ENCODE results near the gene ZNF839. TPM values are rescaled to one million over a fixed set of nuclear protein-coding genes. Genes with fewer than 3 reads are reported as not detected.

The ZNF839 gene
- total RNA-seq, 1 experiment from 2014 or later = 10.8 TPM

GRCh38 chr14:102303664-102304063 lies 15.9 kb upstream of the ZNF839 start:
- Histone ChIP-seq H3K4me3 (ENCODE audit: low read depth in 2 of 2, low read length in 2 of 2) (peak overlapping the region; percentile 14 to 70; a peak in 2 of 4 replicates), H3K9me3 (ENCODE audit: control insufficient read depth, insufficient read depth, low read depth, low read length) (no peaks in the 10 kb centered on the region), H3K4me1 (ENCODE audit: control insufficient read depth, insufficient read depth, low read length) (peaks cover 3% of the 10 kb centered on the region; the same call in 1 of the 2 replicates), H3K36me3 (ENCODE audit: control insufficient read depth, insufficient read depth, low read length) (peaks cover 3% of the 10 kb centered on the region; the same call in 1 of the 2 replicates), H3K27me3 (ENCODE audit: control insufficient read depth, insufficient read depth, low read length) (no peaks in the 10 kb centered on the region), H3K27ac (ENCODE audit: low read length) (peak overlapping the region; percentile 46)
- in situ Hi-C loops (cut with HindIII; ENCODE audit: low pct_unique_long_range_greater_than_20kb, low sequenced_read_pairs) (loop anchor here (25.0 kb wide), 1 partner anchor 91 kb away; no protein-coding TSS in a partner anchor), intact Hi-C loops (cut with micrococcal nuclease; ENCODE audit: unreplicated experiment) (no loop called here)
- TF ChIP-seq, protein P1, sequence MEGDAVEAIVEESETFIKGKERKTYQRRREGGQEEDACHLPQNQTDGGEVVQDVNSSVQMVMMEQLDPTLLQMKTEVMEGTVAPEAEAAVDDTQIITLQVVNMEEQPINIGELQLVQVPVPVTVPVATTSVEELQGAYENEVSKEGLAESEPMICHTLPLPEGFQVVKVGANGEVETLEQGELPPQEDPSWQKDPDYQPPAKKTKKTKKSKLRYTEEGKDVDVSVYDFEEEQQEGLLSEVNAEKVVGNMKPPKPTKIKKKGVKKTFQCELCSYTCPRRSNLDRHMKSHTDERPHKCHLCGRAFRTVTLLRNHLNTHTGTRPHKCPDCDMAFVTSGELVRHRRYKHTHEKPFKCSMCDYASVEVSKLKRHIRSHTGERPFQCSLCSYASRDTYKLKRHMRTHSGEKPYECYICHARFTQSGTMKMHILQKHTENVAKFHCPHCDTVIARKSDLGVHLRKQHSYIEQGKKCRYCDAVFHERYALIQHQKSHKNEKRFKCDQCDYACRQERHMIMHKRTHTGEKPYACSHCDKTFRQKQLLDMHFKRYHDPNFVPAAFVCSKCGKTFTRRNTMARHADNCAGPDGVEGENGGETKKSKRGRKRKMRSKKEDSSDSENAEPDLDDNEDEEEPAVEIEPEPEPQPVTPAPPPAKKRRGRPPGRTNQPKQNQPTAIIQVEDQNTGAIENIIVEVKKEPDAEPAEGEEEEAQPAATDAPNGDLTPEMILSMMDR (IDR thresholded peaks at IDR 0.05) = no peak
- TF ChIP-seq TCF7L2 (IDR thresholded peaks at IDR 0.05; ENCODE audit: low read depth, low read length) (no peak), POLR2AphosphoS5 (IDR thresholded peaks at IDR 0.05; ENCODE audit: low read depth, low read length) (no peak), SIN3A (IDR thresholded peaks at IDR 0.05; ENCODE audit: borderline replicate concordance, insufficient read depth, low read depth, low read length) (no peak)
- TF ChIP-seq, protein P2, sequence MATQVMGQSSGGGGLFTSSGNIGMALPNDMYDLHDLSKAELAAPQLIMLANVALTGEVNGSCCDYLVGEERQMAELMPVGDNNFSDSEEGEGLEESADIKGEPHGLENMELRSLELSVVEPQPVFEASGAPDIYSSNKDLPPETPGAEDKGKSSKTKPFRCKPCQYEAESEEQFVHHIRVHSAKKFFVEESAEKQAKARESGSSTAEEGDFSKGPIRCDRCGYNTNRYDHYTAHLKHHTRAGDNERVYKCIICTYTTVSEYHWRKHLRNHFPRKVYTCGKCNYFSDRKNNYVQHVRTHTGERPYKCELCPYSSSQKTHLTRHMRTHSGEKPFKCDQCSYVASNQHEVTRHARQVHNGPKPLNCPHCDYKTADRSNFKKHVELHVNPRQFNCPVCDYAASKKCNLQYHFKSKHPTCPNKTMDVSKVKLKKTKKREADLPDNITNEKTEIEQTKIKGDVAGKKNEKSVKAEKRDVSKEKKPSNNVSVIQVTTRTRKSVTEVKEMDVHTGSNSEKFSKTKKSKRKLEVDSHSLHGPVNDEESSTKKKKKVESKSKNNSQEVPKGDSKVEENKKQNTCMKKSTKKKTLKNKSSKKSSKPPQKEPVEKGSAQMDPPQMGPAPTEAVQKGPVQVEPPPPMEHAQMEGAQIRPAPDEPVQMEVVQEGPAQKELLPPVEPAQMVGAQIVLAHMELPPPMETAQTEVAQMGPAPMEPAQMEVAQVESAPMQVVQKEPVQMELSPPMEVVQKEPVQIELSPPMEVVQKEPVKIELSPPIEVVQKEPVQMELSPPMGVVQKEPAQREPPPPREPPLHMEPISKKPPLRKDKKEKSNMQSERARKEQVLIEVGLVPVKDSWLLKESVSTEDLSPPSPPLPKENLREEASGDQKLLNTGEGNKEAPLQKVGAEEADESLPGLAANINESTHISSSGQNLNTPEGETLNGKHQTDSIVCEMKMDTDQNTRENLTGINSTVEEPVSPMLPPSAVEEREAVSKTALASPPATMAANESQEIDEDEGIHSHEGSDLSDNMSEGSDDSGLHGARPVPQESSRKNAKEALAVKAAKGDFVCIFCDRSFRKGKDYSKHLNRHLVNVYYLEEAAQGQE (IDR thresholded peaks at IDR 0.05; ENCODE audit: insufficient read depth in 1 of 2, low read depth in 2 of 2, low read length in 1 of 2) = no peak
- ChIA-PET POLR2A (interaction anchor here (1.8 kb wide), 1 partner anchor 8 kb away, joined by 10 read pairs; no protein-coding TSS in a partner anchor), CTCF (no interaction called here)
- DNase-seq (ENCODE audit: low read depth, low spot score) (no peak), ATAC-seq (no peak)
- BruUV-seq (replicated peaks) = no TSS peak

DNA sequence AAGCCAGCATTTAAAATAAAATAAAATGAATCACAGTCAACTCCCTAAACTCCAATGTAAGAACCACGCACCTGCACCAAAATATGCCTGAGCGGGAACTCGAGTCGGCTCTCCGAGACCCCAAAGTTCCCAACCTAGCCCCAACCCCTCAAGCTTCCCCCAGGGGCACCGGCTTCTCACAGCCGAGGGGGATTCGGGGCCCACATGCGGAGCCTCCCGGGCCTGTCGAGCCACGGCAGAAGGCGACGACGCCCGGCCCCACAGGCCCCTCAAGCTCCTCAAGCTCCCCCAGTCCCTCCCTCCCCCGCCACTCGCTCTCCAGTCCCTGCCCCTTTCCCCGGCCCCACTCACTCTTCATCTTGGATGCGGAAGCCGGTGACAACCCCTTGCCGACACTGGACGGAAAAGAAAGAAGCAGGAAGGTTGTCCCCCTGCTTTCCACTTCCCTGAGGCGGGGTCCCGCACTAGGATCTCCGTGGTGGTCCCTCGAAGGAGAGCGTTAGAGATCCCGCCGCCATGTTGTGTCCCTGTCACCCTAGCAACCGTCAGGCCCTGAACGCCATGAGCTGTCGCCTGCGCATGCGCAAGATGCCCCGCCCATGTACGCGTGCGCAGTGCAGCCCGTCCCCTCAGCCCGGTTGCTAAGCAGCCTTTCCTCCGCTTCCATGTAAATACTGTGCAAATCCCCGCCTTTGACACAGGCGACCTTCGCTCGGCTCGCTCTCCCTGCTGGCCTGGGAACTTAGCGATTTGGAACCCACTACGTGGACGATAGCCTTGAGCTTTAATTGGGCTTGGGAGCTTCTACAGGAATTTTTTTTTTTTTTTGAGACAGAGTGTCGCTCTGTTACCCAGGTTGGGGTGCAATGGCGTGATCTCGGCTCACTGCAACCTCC lies 14.7 kb upstream of the ZNF839 start, which contains the start of gene MOK:
MOK (minus strand) TSS at position 554 of the 896 bp plus-strand sequence; CDS start at position 358, 196 bp downstream.
- Histone ChIP-seq H3K27ac (ENCODE audit: low read length) (peak within 1 kb of the TSS; percentile 74), H3K36me3 (ENCODE audit: control insufficient read depth, insufficient read depth, low read length) (peaks cover 3% of the 10 kb centered on the region; the same call in 1 of the 2 replicates), H3K9me3 (ENCODE audit: control insufficient read depth, insufficient read depth, low read depth, low read length) (no peaks in the 10 kb centered on the region), H3K4me3 (ENCODE audit: low read depth in 2 of 2, low read length in 2 of 2) (peak within 1 kb of the TSS; percentile 70 to 82), H3K4me1 (ENCODE audit: control insufficient read depth, insufficient read depth, low read length) (peaks cover 3% of the 10 kb centered on the region; the same call in 1 of the 2 replicates), H3K27me3 (ENCODE audit: control insufficient read depth, insufficient read depth, low read length) (no peaks in the 10 kb centered on the region)
- DNase-seq (ENCODE audit: low read depth, low spot score) = peak; percentile 86
- TF ChIP-seq SIN3A (IDR thresholded peaks at IDR 0.05; ENCODE audit: borderline replicate concordance, insufficient read depth, low read depth, low read length) = peak; percentile 98
- TF ChIP-seq, protein P2 (IDR thresholded peaks at IDR 0.05; ENCODE audit: insufficient read depth in 1 of 2, low read depth in 2 of 2, low read length in 1 of 2) = no peak
- ChIA-PET POLR2A (interaction anchor here (0.6 to 1.8 kb wide), 7 partner anchors 9 to 246 kb away, joined by 3 to 21 read pairs (median 8); no protein-coding TSS in a partner anchor), CTCF (interaction anchor here (0.6 kb wide), 1 partner anchor 11 kb away, joined by 4 read pairs; no protein-coding TSS in a partner anchor)
- intact Hi-C loops (cut with micrococcal nuclease; ENCODE audit: unreplicated experiment) = no loop called here
- ATAC-seq = peak; percentile 98
- no TSS peak for BruUV-seq (replicated peaks)
- in situ Hi-C loops (cut with HindIII; ENCODE audit: low pct_unique_long_range_greater_than_20kb, low sequenced_read_pairs) = loop anchor here (25.0 kb wide), 1 partner anchor 93 kb away; no protein-coding TSS in a partner anchor

All from Panc1 (cell line).